Endothelial cell of umbilical vein (primary cell): ENCODE data around the gene UROC1. TPM values are rescaled to one million over a fixed set of nuclear protein-coding genes. Genes with fewer than 3 reads are reported as not detected.

Experiments used
- BruUV-seq: library from RNA; stranded (reverse); fragments of 400-500 nt; replicated peaks from 2 replicates; lab custom pipeline; 2021; lab: Mats Ljungman, UMichigan
- CTCF ChIA-PET: fragments of 300-600, 350-600 bp; sonication (Branson Sonifier 250); formaldehyde crosslinking; loops from one replicate; lab custom pipeline; 2021; ENCODE audit warnings: antibody characterized with exemption, inconsistent platforms; lab: Charles Lee
- POLR2A ChIA-PET: fragments of 300-600, 350-600 bp; sonication (Branson Sonifier 250); formaldehyde crosslinking; loops from one replicate; lab custom pipeline; 2021; ENCODE audit warnings: antibody characterized with exemption, inconsistent platforms; lab: Charles Lee
- DNase-seq: peaks from one replicate; pipeline ENCODE4 v3.0.0-alpha.2; 2011; ENCODE audit warnings: low read depth, low spot score
- FAIRE-seq: peaks from 2 replicates; lab custom pipeline; 2011; peaks lifted over from hg19 to GRCh38; lab: Jason Lieb, UNC
- H2AFZ ChIP-seq: 2 replicates; pipeline ENCODE4 v1.6.0; 2012; ENCODE audit warnings: low read depth, low read length, control low read depth, inconsistent platforms
- H3K27ac ChIP-seq: 2 replicates; pipeline ENCODE4 v1.5.1; 2011; ENCODE audit warnings: low read depth, mild to moderate bottlenecking, control low read depth, low read length, moderate library complexity; ENCODE audit not compliant: insufficient read depth
- H3K27me3 ChIP-seq, 2 experiments: 2 replicates each; pipeline versions ENCODE4 v1.6.0 to v1.6.1; 2011; ENCODE audit warnings: low read length in 2 of 2, mixed read lengths in 1 of 2; ENCODE audit not compliant: control insufficient read depth in 2 of 2, insufficient read depth in 2 of 2
- H3K36me3 ChIP-seq, 2 experiments: 2 replicates in 1 of 2; 3 replicates in 1 of 2; pipeline ENCODE4 v1.5.1; 2011; ENCODE audit warnings: low read length in 2 of 2, mild to moderate bottlenecking in 1 of 2, moderate library complexity in 1 of 2; ENCODE audit not compliant: control insufficient read depth in 2 of 2, insufficient read depth in 2 of 2; ENCODE audit errors: extremely low read depth in 1 of 2
- H3K4me1 ChIP-seq: 3 replicates; pipeline ENCODE4 v1.5.1; 2011; ENCODE audit warnings: mild to moderate bottlenecking, low read length; ENCODE audit not compliant: control insufficient read depth, insufficient read depth; ENCODE audit errors: extremely low read depth
- H3K4me2 ChIP-seq: 2 replicates; pipeline ENCODE4 v1.6.1; 2011; ENCODE audit warnings: low read length, control low read depth, mixed read lengths; ENCODE audit not compliant: insufficient read depth
- H3K4me3 ChIP-seq, 3 experiments: fragments of 200-600 bp in 1 of 3; sonication (generic), shearing (Covaris generic) in 1 of 3; replicated peaks in 1 of 3; 2 replicates each; pipeline ENCODE4 v1.5.1; 2011 to 2016; ENCODE audit warnings: control low read depth in 3 of 3, low read length in 3 of 3, mild to moderate bottlenecking in 2 of 3, inconsistent platforms in 1 of 3, low read depth in 1 of 3, moderate library complexity in 1 of 3; ENCODE audit not compliant: insufficient read depth in 1 of 3
- H3K79me2 ChIP-seq: 2 replicates; pipeline ENCODE4 v1.6.0; 2012; ENCODE audit warnings: low read length, inconsistent platforms; ENCODE audit not compliant: control insufficient read depth, insufficient read depth
- H3K9ac ChIP-seq: replicated peaks from 2 replicates; pipeline ENCODE3; 2011; ENCODE audit warnings: low read length, control low read depth; ENCODE audit not compliant: insufficient read depth; ENCODE audit errors: extremely low read depth
- H3K9me1 ChIP-seq: replicated peaks from 3 replicates; pipeline ENCODE4 v1.6.0; 2011; ENCODE audit warnings: mild to moderate bottlenecking, low read length; ENCODE audit not compliant: control insufficient read depth, insufficient read depth; ENCODE audit errors: extremely low read depth
- H3K9me3 ChIP-seq: replicated peaks from 2 replicates; pipeline ENCODE4 v1.5.1; 2012; ENCODE audit warnings: low read length, inconsistent platforms; ENCODE audit not compliant: control insufficient read depth, insufficient read depth
- H4K20me1 ChIP-seq: replicated peaks from 2 replicates; pipeline ENCODE3; 2011; ENCODE audit warnings: mild to moderate bottlenecking, low read length; ENCODE audit not compliant: control insufficient read depth, insufficient read depth; ENCODE audit errors: extremely low read depth
- CTCF ChIP-seq, 2 donors: IDR thresholded peaks; 1 replicate in 1 of 2; 2 replicates in 1 of 2; pipeline ENCODE4 v1.5.1; 2011; ENCODE audit warnings: low read length in 2 of 2, mild to moderate bottlenecking in 2 of 2, moderate library complexity in 2 of 2, control low read depth in 1 of 2, inconsistent platforms in 1 of 2, low read depth in 1 of 2; ENCODE audit not compliant: insufficient read depth in 1 of 2; ENCODE audit errors: extremely low read depth in 1 of 2
- EZH2 ChIP-seq: IDR thresholded peaks from 2 replicates; pipeline ENCODE4 v1.6.1; 2012; ENCODE audit warnings: borderline replicate concordance, low read depth, mild to moderate bottlenecking, moderate library complexity, low read length, inconsistent platforms; ENCODE audit not compliant: severe bottlenecking
- dilution Hi-C: fragments of 300-500 bp; cut with MboI; formaldehyde crosslinking; loops from one replicate; pipeline ENCODE4 v1.15.0; 2019; ENCODE audit warnings: low sequenced_read_pairs; ENCODE audit not compliant: extremely low pct_ligation_motif_present
- intact Hi-C: fragments of 100-400 bp; cut with micrococcal nuclease; formaldehyde crosslinking; loops from one replicate; pipeline ENCODE4 v1.10.0; 2022
- polyA plus RNA-seq, 4 experiments: library from polyadenylated mRNA; depleted of rRNA in 3 of 4; stranded (reverse) in 3 of 4; unstranded in 1 of 4; fragments of >200 nt; gene quantifications; 2 replicates each; pipeline versions ENCODE4 v1.2.1 to v1.2.3, GENCODE V29; 2011 to 2012; ENCODE audit warnings: missing spikeins in 1 of 4
- total RNA-seq: library from RNA; stranded (reverse); gene quantifications from 2 replicates; pipeline ENCODE4 v1.2.3, GENCODE V29; 2021

Gene UROC1
- total and polyA plus RNA-seq, 2 donors (not counting 3 experiments of a cell fraction or from before 2014, with no cell fraction given), result not detected

DNA sequence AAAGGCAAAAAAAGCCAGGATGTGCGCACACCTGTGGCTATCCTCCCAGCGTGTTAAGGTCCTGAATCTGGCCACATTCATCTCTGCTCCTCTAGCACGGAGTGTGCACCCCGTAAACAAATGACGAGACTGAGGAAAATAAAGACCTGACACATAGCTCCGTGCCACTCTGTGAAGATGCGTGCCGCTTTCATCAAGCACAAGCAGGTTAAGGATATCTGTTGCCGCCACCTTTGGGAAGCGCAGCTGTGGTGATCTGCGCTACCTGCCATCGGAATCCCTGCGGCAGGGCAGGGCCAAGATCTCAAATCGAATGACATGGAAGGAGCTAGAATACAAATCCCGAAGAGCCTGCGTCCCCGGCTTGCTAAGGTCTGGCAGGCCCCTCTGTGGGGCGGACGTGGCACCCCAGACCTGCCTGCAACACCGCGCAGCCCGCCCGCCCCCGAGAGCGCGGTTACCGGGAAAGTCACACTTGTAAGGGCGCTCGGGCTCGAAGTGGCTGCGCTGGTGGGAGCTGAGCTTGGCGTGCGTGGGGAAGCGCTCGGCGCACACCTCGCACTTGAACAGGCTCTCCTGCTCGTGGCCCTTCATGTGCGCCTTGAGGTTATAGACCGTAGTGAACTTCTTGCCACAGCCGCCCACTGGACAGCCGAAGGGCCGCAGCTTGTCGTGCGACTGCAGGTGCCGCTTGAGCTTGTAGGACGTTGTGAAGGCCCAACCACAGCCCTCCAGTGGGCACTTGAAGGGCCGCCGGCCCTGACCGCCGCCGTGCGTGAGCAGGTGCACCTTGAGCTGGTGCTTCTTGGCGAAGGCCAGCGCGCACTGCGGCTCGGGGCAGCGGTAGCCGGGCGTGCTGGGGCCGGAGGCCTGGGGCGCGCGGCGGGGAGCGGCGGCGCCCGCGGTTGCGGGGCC, 42.8 kb downstream of the UROC1 start:
- CTCF ChIA-PET, result interaction anchor here (1.0 to 2.2 kb wide), 7 partner anchors 12 to 341 kb away, joined by 3 to 8 read pairs (median 5); no protein-coding TSS in a partner anchor
- intact Hi-C loops (loop anchor here (2.0 to 10.0 kb wide), 4 partner anchors 216 to 560 kb away; partner anchors contain the start of gene CHCHD6), dilution Hi-C loops (no loop called here)
- H3K79me2 ChIP-seq, result peaks cover 41% of the 10 kb centered on the region
- FAIRE-seq (peak; percentile 52), DNase-seq (peak; percentile 65)
- no peaks in the 10 kb centered on the region for H3K9me3 ChIP-seq
- peak overlapping the region; percentile 36 for H2AFZ ChIP-seq
- peak overlapping the region; percentile 19 for H3K27ac ChIP-seq
- H3K9me1 ChIP-seq, result no peaks in the 10 kb centered on the region
- peak overlapping the region; percentile 41 for H3K4me2 ChIP-seq
- TSS peak; percentile 28 for BruUV-seq
- no peaks in the 10 kb centered on the region for H4K20me1 ChIP-seq
- H3K4me1 ChIP-seq, result peaks cover 33% of the 10 kb centered on the region
- peaks cover 9 to 12% of the 10 kb centered on the region in 2 experiments for H3K36me3 ChIP-seq
- TF ChIP-seq EZH2 (no peak), CTCF (IDR thresholded peaks at IDR 0.05; ENCODE audit: extremely low read depth in 1 of 2, insufficient read depth in 1 of 2, low read depth in 1 of 2, low read length in 2 of 2) (peak in 1 of 2 donors; percentile 18)
- peak overlapping the region; percentile 75 for H3K9ac ChIP-seq
- peak overlapping the region; percentile 12 to 72 (median 42) for H3K4me3 ChIP-seq
- POLR2A ChIA-PET, result no interaction called here
- no peaks in the 10 kb centered on the region for H3K27me3 ChIP-seq
